HG02938 (cell line): ENCODE measurements around the gene DEK.
"Not testable (repeated sequence)": the region's sequence is repeated elsewhere in the genome, so short reads cannot be mapped to it uniquely, and the experiment has no call there.

Experiments used
- ATAC-seq: cut with Tn5 transposase; IDR thresholded peaks from one replicate; pipeline ENCODE4 v1.9.1; 2021; ENCODE audit warnings: mild to moderate bottlenecking, moderate library complexity; ENCODE audit not compliant: unreplicated experiment

The DEK gene

DNA sequence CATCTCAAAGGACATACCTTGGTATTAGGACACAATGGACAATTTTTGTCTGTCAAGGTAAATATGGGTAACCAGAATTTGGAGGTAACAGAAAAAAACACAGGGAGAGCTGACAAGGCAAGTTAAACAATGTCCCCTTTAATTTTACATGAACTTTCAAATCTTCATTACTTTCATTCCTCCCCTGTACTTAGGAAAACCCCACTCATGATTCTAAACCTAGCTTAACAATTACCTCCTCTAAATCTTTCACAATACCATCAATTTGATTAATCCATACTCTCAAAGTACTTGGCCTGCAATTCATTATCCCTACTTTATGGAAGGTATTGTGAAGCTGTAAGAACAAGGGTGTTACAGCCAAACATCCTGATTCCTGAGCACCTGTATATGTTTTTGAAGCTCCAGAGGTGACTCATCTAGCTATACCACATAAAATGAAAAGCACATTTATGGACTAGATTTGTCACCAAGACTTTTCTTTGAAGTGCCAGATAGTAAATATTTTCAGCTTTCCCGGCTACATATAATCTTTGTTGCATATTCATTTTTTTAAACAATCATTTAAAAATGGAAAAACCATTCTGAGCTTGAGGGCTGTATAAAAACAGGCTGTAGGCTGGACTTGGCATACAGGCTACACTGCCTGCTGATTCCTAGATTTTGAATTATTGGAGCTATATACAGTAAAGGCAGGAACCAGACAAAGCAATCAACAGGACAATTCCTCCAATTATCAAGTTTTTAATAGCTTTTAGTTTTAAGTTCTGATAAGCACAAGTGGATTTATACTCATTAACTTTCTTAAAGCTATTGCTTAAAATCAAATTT lies 22.9 kb downstream of the DEK start:
- no peak for ATAC-seq

DNA sequence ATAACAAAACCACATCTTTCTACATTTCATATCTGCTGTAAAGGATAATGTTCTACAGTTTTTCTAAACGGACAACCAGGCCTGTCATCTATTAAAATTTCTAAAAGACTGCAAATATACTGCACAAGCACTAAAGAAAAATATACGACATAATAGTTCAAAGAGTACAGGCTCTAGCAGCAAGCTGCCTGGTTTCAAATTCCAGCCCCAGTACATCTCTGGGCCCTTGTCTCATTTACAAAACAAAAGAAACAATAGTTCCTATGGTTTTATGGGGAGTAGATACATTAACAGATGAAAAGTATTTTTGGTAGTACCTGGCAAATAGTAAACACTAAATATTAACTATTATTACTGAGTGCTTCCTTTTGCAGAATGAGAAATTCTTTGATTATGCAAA lies 24.1 kb downstream of the DEK start:
- no peak for ATAC-seq

- ATAC-seq = no peak
Measured at GRCh38 chr6:18237167-18237566, 27.2 kb downstream of the DEK start.

GRCh38 chr6:18235524-18235923 lies 28.8 kb downstream of the DEK start:
- no peak for ATAC-seq

GRCh38 chr6:18234564-18234963 lies 29.8 kb downstream of the DEK start:
- no peak for ATAC-seq

DNA sequence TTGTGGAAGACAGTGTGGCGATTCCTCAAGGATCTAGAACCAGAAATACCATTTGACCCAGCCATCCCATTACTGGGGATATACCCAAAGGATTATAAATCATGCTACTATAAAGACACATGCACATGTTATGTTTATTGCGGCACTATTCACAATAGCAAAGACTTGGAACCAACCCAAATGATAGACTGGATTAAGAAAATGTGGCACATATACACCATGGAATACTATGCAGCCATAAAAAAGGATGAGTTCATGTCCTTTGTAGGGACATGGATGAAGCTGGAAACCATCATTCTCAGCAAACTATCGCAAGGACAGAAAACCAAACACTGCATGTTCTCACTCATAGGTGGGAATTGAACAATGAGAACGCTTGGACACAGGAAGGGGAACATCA lies 30.6 kb downstream of the DEK start:
- ATAC-seq = not testable (repeated sequence)

DNA sequence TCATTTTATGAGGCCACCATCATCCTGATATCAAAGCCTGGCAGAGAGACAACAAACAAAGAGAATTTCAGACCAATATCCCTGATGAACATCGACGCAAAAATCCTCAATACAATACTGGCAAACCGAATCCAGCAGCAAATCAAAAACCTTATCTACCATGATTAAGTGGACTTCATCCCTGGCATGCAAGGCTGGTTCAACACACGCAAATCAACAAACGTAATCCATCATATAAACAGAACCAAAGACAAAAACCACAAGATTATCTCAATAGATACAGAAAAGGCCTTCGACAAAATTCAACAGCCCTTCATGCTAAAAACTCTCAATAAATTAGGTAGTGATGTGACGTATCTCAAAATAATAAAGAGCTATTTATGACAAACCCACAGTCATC lies 32.5 kb downstream of the DEK start:
- ATAC-seq = not testable (repeated sequence)

GRCh38 chr6:18228590-18228989 lies 35.7 kb downstream of the DEK start:
- ATAC-seq = not testable (repeated sequence)

DNA sequence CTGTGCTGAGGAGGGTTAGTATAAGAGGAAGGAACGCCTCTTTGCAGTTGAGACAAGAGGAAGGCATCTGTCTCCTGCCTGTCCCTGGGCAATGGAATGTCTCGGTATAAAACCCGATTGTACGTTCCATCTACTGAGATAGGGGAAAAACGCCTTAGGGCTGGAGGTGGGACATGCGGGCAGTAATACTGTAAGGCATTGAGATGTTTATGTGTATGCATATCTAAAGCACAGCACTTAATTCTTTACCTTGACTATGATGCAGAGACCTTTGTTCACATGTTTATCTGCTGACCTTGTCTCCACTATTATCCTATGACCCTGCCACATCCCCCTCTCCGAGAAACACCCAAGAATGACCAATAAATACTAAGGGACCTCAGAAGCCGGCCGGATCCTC lies 37.2 kb downstream of the DEK start:
- ATAC-seq = not testable (repeated sequence)

DNA sequence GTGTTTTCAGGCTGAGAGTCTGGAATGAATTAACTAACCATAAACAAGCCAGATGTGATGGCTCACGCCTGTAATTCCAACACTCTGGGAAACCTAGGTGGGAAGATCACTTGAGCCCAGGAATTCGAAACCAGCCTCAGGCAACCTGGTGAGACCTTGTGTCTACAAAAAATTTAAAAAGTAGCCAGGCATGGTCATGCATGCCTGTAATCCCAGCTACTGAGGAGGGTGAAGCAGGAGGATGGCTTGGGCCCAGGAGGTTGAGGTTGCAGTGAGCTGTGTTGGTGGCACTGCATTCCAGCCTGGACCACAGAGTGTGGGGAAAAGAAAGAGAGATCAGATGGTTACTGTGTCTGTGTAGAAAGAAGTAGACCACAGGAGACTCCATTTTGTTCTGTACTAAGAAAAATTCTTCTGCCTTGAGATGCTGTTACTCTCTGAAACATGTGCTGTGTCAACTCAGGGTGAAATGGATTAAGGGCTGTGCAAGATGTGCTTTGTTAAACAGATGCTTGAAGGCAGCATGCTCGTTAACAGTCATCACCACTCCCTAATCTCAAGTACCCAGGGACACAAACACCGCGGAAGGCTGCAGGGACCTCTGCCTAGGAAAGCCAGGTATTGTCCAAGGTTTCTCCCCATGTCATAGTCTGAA lies 37.8 kb downstream of the DEK start:
- not testable (repeated sequence) for ATAC-seq

DNA sequence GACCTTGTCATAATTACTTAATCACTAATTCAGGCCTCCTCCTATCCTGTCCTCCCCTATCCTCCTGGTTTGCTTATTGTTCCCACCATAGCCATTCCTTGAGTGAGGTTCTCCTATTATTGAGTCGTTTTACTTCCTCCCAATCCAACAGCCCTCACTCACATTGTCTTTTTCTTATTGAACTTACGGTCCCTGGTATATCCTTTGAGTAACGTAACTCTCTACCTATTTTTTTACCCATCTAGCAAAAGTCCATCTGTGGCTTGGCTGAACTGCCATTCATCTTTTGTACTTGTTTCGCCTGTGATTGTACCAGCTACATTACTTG lies 43.1 kb downstream of the DEK start:
- no peak for ATAC-seq

DNA sequence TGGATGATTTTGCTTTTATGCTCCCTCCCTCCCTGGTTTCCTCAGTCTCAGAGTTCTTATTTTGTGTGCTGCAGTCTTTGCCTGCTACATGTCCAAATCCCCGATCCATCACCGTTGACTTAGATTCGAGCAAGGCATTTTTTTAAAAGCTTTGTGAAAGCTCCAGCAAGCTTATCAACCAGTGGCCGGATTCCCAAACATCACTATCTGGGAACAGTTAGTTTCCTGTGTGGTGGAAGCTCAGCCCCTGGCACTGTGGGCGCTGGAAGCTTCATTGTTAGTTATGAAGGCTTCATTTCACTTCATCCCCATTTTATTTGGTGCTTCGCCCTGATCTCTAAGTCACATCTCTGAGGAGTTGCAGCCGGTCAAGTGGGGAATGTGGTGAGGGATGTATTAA lies 44.7 kb downstream of the DEK start:
- ATAC-seq = no peak

DNA sequence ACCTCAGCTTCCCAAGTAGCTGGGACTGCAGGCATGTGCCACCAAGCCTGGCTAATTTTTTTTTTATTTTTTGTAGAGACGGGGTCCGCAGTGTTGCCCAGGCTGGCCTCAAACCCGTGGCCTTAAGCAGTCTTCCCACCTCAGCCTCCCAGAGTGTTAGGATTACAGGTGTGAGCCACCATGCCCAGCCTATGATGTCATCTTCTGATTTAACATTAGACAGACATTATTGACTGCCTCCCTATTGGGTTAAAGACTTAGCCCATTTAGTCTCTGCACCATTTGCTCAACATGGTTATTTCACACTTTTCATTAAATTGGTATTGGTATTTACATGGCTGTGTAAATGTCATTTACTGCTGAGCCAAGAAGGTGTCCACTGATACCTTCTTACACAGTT lies 46.1 kb downstream of the DEK start:
- no peak for ATAC-seq

GRCh38 chr6:18216411-18216810 lies 47.9 kb downstream of the DEK start:
- ATAC-seq = peak; percentile 38

GRCh38 chr6:18215436-18215835 lies 48.9 kb downstream of the DEK start:
- ATAC-seq = no peak

GRCh38 chr6:18214003-18214402 lies 50.3 kb downstream of the DEK start:
- ATAC-seq = peak; percentile 35

- ATAC-seq = no peak
Measured at GRCh38 chr6:18213439-18213838, 50.9 kb downstream of the DEK start.

DNA sequence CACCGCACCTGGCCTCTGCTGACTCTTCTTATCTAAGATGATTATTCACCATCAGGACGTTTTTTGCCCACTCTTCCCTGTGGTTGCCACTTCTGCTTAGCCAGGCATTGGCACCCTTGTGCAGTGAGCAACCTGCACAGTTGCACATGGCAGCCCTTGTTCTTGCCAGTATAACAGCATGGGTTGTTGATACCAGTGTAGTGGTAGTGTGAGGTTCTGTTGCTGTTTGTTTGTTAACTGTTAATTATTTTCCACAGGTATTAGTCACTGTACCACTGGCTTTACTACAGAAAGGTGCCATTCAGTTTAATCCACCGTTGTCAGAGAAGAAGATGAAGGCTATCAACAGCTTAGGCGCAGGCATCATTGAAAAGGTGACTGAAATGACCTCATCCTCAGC lies 52.1 kb downstream of the DEK start:
- ATAC-seq = no peak

GRCh38 chr6:18211338-18211737 lies 53.0 kb downstream of the DEK start:
- ATAC-seq = peak; percentile 93

GRCh38 chr6:18210707-18211106 lies 53.6 kb downstream of the DEK start:
- ATAC-seq = no peak

GRCh38 chr6:18209539-18210197 lies 54.7 kb downstream of the DEK start:
- no peak for ATAC-seq

DNA sequence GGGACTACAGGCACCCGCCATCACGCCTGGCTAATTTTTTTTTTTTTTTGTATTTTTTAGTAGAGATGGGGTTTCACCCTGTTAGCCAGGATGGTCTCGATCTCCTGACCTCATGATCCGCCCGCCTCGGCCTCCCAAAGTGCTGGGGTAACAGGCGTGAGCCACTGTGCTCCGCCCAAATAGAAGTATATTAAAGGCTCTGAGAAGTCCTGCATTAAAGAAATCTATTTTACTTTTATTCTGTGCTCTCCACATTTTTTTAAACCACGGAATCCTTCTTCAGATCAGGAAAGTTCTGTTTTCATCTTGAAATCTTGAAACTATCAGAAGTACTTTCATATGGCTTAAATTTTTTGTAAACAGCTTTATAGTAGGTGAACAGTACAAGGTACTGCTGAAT lies 55.6 kb downstream of the DEK start:
- ATAC-seq = not testable (repeated sequence)
